ENCODE results near the gene EGFR. TPM values are rescaled to one million over a fixed set of nuclear protein-coding genes. Genes with fewer than 3 reads are reported as not detected.
A peak's percentile ranks its signal among the peaks of the same experiment; 100 is the strongest.

The EGFR gene
- total RNA-seq, 4 donors from 2014 or later, result 45.5 to 61.1 (median 56.9) TPM

GRCh38 chr7:55087521-55087961, 68.7 kb downstream of the EGFR start:
- peaks cover 0 to 12% (median 0%) of the 10 kb centered on the region in 4 donors for H3K4me1 ChIP-seq
- no peaks in the 10 kb centered on the region for H3K27me3 ChIP-seq
- TF ChIP-seq POLR2A (IDR thresholded peaks at IDR 0.05), result no peak
- TF ChIP-seq CTCF (IDR thresholded peaks at IDR 0.05), result no peak
- no peak overlapping the region for H3K4me3 ChIP-seq
- no peak for DNase-seq
- H3K36me3 ChIP-seq, result no peaks in the 10 kb centered on the region
- H3K27ac ChIP-seq, result peak overlapping the region in 1 of 4 donors; percentile 81
- H3K9me3 ChIP-seq, result no peaks in the 10 kb centered on the region

- H3K4me1 ChIP-seq, result peaks cover 0 to 15% (median 0%) of the 10 kb centered on the region in 4 donors
- H3K36me3 ChIP-seq, result no peaks in the 10 kb centered on the region
- H3K27me3 ChIP-seq, result no peaks in the 10 kb centered on the region
- H3K4me3 ChIP-seq, result no peak overlapping the region
- TF ChIP-seq CTCF (IDR thresholded peaks at IDR 0.05) (no peak), POLR2A (IDR thresholded peaks at IDR 0.05) (no peak)
- no peak for DNase-seq
- H3K27ac ChIP-seq, result no peak overlapping the region
- H3K9me3 ChIP-seq, result no peaks in the 10 kb centered on the region
These were observed 69.3 kb downstream of the EGFR start for GRCh38 chr7:55088107-55088506.

GRCh38 chr7:55088620-55089019, 69.8 kb downstream of the EGFR start:
- TF ChIP-seq CTCF (IDR thresholded peaks at IDR 0.05) (no peak), POLR2A (IDR thresholded peaks at IDR 0.05) (no peak)
- peaks cover 0 to 15% (median 0%) of the 10 kb centered on the region in 4 donors for H3K4me1 ChIP-seq
- H3K9me3 ChIP-seq, result no peaks in the 10 kb centered on the region
- H3K27me3 ChIP-seq, result no peaks in the 10 kb centered on the region
- no peak overlapping the region for H3K27ac ChIP-seq
- H3K4me3 ChIP-seq, result no peak overlapping the region
- no peak for DNase-seq
- H3K36me3 ChIP-seq, result no peaks in the 10 kb centered on the region

DNA sequence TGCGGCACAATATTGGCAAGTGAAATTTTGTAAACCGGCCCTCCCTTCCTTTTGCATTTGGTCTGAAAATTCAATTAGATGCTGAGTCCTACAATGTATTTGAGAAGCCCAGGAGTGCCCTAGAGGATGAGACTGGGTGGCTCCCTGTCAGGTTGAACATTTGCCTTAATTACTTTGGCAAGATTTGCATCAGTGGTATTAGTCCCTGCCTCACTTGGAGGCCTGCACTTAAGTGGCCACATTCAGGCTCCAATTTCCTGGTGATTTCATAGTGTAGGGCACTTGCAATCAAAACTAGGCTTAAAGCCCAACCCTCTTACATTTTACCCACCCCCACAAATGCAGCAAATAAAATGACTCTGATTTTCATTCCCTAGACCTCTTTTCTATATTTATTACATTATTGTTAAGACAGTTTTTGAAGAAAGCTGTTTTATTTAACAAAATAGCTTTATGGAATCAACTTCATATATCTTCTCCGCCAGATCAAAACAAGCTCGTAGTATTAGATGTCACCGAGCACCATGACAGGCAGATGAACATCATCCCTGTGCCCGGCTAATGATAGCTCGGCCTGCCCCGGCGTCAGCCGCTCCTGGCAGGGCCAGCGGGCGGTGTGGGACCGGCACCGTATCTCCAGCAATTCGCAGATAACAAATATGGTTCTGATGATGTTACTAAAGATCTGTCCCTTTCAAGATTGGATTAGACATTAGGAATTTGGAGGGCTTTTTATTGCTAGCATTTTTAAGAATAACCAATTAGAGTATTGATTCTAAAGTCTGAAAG, 73.6 kb downstream of the EGFR start:
- Histone ChIP-seq H3K4me3 (no peak overlapping the region), H3K9me3 (no peaks in the 10 kb centered on the region), H3K4me1 (peaks cover 0 to 37% (median 0%) of the 10 kb centered on the region in 4 donors), H3K36me3 (no peaks in the 10 kb centered on the region), H3K27ac (peak overlapping the region in 1 of 4 donors; percentile 63), H3K27me3 (no peaks in the 10 kb centered on the region)
- no peak for TF ChIP-seq CTCF (IDR thresholded peaks at IDR 0.05)
- TF ChIP-seq POLR2A (IDR thresholded peaks at IDR 0.05), result no peak
- DNase-seq, result no peak

DNA sequence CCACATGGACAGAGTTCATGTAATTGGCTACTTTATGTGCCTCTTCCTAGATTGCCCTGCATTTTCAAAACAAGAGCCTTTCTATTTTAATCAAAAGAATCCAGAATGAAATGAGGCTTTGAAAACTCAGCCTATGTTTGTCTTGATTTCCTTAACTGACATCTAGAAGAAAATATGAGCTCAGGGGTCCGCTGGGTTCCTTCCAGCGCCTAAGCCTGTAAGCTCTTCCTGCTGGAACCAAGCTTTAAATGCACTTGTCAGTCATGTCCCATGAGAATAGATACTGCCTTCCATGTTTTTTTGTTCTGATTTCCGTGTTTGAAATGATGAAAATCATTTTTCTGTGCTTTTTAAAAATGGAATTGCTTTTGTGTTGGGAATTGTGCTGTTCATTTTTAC, 74.2 kb downstream of the EGFR start:
- no peaks in the 10 kb centered on the region for H3K9me3 ChIP-seq
- H3K27ac ChIP-seq, result no peak overlapping the region

More for the DNA sequence above, 74.2 kb downstream of the EGFR start:
- H3K27me3 ChIP-seq, result no peaks in the 10 kb centered on the region
- no peak for TF ChIP-seq CTCF (IDR thresholded peaks at IDR 0.05)
- no peaks in the 10 kb centered on the region for H3K36me3 ChIP-seq
- DNase-seq, result no peak
- H3K4me1 ChIP-seq, result peaks cover 0 to 37% (median 0%) of the 10 kb centered on the region in 4 donors
- no peak overlapping the region for H3K4me3 ChIP-seq
